ENCODE data around the gene RNLS. TPM values are rescaled to one million over a fixed set of nuclear protein-coding genes. Genes with fewer than 3 reads are reported as not detected.
A peak's percentile ranks its signal among the peaks of the same experiment; 100 is the strongest.

The RNLS gene
- total RNA-seq, 1 experiment from 2014 or later: not detected

DNA sequence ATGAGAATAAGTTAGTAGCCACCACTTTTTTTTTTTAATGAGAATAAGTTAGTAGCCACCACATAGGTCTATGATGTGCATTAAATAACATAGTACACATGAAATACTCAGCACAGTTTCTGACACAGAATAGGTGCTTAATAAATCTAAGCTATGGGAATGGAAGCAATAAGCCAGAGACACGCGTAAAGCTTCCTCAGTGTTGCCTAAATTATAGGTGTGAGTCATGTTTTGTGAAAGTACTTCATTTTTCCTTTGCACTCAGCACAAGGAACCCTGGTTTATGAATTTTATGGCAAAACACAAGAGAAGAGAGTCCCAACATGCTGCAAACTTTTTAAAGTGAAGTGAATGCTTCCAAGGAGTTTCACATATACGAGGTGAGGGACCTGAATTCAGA is 267.4 kb downstream of the RNLS start:
- no peak overlapping the region for H3K4me3 Mint-ChIP-seq (ENCODE audit: unreplicated experiment)
- no TSS peak for BruUV-seq (replicated peaks)

DNA sequence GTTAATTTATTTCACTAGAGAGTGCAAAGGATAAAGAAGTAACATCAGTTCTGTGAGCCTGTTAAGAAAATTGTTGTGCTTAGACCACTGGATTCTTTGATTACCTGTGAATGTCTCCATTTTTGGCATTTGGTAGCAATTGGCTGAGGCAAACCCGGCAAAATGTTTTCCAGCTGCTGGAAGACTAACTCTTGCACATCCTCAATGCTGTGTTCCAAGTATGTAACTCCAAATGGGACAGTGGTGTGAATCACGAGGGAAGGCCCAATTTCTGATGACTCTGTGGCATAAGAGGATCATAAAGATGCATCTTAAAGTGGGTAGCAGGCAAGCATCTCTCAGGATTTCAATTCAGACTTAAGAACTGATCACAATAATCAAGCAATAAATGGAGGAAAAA is 268.8 kb downstream of the RNLS start:
- intact Hi-C loops (cut with micrococcal nuclease): loop anchor here (10.0 kb wide), 1 partner anchor 100 kb away; no protein-coding TSS in a partner anchor
- no peak for DNase-seq (ENCODE audit: unreplicated experiment)

More for the DNA sequence above, 267.4 kb downstream of the RNLS start:
- TF ChIP-seq, protein P1, sequence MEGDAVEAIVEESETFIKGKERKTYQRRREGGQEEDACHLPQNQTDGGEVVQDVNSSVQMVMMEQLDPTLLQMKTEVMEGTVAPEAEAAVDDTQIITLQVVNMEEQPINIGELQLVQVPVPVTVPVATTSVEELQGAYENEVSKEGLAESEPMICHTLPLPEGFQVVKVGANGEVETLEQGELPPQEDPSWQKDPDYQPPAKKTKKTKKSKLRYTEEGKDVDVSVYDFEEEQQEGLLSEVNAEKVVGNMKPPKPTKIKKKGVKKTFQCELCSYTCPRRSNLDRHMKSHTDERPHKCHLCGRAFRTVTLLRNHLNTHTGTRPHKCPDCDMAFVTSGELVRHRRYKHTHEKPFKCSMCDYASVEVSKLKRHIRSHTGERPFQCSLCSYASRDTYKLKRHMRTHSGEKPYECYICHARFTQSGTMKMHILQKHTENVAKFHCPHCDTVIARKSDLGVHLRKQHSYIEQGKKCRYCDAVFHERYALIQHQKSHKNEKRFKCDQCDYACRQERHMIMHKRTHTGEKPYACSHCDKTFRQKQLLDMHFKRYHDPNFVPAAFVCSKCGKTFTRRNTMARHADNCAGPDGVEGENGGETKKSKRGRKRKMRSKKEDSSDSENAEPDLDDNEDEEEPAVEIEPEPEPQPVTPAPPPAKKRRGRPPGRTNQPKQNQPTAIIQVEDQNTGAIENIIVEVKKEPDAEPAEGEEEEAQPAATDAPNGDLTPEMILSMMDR (IDR thresholded peaks at IDR 0.05; ENCODE audit: unreplicated experiment): no peak
- Mint-ChIP-seq H3K9me3 (ENCODE audit: unreplicated experiment) (peaks cover 19% of the 10 kb centered on the region), H3K4me1 (ENCODE audit: insufficient read depth, unreplicated experiment) (peaks cover 5% of the 10 kb centered on the region), H3K36me3 (ENCODE audit: insufficient read depth, unreplicated experiment) (no peaks in the 10 kb centered on the region), H3K27ac (ENCODE audit: low read depth, unreplicated experiment) (no peak overlapping the region), H3K27me3 (ENCODE audit: insufficient read depth, unreplicated experiment) (no peaks in the 10 kb centered on the region)
- intact Hi-C loops (cut with micrococcal nuclease): loop anchor here (10.0 kb wide), 1 partner anchor 101 kb away; no protein-coding TSS in a partner anchor
- CTCF ChIA-PET: interaction anchor here (0.6 to 0.8 kb wide), 2 partner anchors 19 to 31 kb away, joined by 3 to 5 read pairs; no protein-coding TSS in a partner anchor
- POLR2A ChIA-PET: interaction anchor here (0.6 to 1.5 kb wide), 2 partner anchors 34 to 183 kb away, joined by 3 read pairs; no protein-coding TSS in a partner anchor
- DNase-seq (ENCODE audit: unreplicated experiment): peak; percentile 47

DNA sequence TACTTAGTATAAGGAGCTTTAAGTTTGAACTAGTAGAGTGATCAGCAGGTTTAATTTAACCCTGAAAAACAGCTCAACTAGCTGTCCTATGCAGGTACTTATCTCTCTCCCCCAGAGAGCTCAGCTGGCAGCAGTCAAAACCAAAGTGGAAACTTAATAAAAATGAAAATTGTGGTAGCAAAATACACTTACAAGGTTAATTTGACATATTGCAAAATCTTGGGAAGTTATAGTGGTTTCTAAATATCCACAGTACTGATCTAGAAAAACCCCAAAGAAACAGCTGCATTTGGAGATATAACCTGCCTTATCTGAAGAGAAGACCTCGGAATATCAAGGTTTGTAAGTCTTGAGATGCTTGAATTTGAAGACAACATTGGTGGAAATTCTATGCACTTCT is 269.2 kb downstream of the RNLS start:
- H3K9me3 Mint-ChIP-seq (ENCODE audit: unreplicated experiment): peaks cover 2% of the 10 kb centered on the region
- CTCF ChIA-PET: interaction anchor here (0.7 kb wide), 1 partner anchor 90 kb away, joined by 3 read pairs; no protein-coding TSS in a partner anchor
- no peak overlapping the region for H3K4me3 Mint-ChIP-seq (ENCODE audit: unreplicated experiment)
- no peaks in the 10 kb centered on the region for H3K27me3 Mint-ChIP-seq (ENCODE audit: insufficient read depth, unreplicated experiment)
- no TSS peak for BruUV-seq (replicated peaks)
- H3K27ac Mint-ChIP-seq (ENCODE audit: low read depth, unreplicated experiment): no peak overlapping the region
- no peaks in the 10 kb centered on the region for H3K36me3 Mint-ChIP-seq (ENCODE audit: insufficient read depth, unreplicated experiment)
- peaks cover 5% of the 10 kb centered on the region for H3K4me1 Mint-ChIP-seq (ENCODE audit: insufficient read depth, unreplicated experiment)
- TF ChIP-seq, protein P1 (IDR thresholded peaks at IDR 0.05; ENCODE audit: unreplicated experiment): no peak
- intact Hi-C loops (cut with micrococcal nuclease): loop anchor here (10.0 kb wide), 1 partner anchor 99 kb away; no protein-coding TSS in a partner anchor
- POLR2A ChIA-PET: interaction anchor here (0.9 to 1.3 kb wide), 2 partner anchors 11 to 14 kb away, joined by 3 read pairs; no protein-coding TSS in a partner anchor
- no peak for DNase-seq (ENCODE audit: unreplicated experiment)

More for the DNA sequence above, 268.8 kb downstream of the RNLS start:
- BruUV-seq (replicated peaks): no TSS peak
- Mint-ChIP-seq H3K4me1 (ENCODE audit: insufficient read depth, unreplicated experiment) (peaks cover 5% of the 10 kb centered on the region), H3K27me3 (ENCODE audit: insufficient read depth, unreplicated experiment) (no peaks in the 10 kb centered on the region), H3K9me3 (ENCODE audit: unreplicated experiment) (peaks cover 7% of the 10 kb centered on the region), H3K27ac (ENCODE audit: low read depth, unreplicated experiment) (no peak overlapping the region), H3K36me3 (ENCODE audit: insufficient read depth, unreplicated experiment) (no peaks in the 10 kb centered on the region), H3K4me3 (ENCODE audit: unreplicated experiment) (no peak overlapping the region)
- ChIA-PET CTCF (no interaction called here), POLR2A (interaction anchor here (1.3 kb wide), 1 partner anchor 14 kb away, joined by 3 read pairs; no protein-coding TSS in a partner anchor)
- TF ChIP-seq, protein P1 (IDR thresholded peaks at IDR 0.05; ENCODE audit: unreplicated experiment): no peak

DNA sequence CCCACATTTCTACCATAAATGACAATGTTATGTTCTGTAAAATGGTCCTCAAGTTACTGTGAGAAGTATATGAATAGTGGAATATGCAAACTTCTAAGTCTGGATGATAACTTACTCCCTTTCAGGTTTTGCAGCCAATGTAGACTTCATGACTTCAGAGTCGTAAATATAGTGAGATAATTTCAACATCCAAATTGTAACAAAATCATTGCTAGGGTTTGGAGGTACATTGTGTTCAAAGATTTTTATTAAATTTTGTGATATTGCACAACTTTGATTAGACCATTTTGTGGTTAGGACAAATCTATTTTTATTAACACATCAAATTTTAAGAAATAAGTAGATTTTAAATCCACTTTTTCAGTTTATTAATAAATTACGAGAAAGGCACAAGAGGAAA is 270.3 kb downstream of the RNLS start:
- Mint-ChIP-seq H3K27me3 (ENCODE audit: insufficient read depth, unreplicated experiment) (no peaks in the 10 kb centered on the region), H3K4me1 (ENCODE audit: insufficient read depth, unreplicated experiment) (peaks cover 5% of the 10 kb centered on the region), H3K4me3 (ENCODE audit: unreplicated experiment) (no peak overlapping the region), H3K9me3 (ENCODE audit: unreplicated experiment) (no peaks in the 10 kb centered on the region), H3K27ac (ENCODE audit: low read depth, unreplicated experiment) (no peak overlapping the region), H3K36me3 (ENCODE audit: insufficient read depth, unreplicated experiment) (no peaks in the 10 kb centered on the region)
- BruUV-seq (replicated peaks): no TSS peak
- DNase-seq (ENCODE audit: unreplicated experiment): no peak
- ChIA-PET POLR2A (interaction anchor here (0.6 kb wide), 1 partner anchor 34 kb away, joined by 4 read pairs; no protein-coding TSS in a partner anchor), CTCF (no interaction called here)
- TF ChIP-seq, protein P1 (IDR thresholded peaks at IDR 0.05; ENCODE audit: unreplicated experiment): no peak
- intact Hi-C loops (cut with micrococcal nuclease): loop anchor here (10.0 kb wide), 1 partner anchor 98 kb away; no protein-coding TSS in a partner anchor
